HG02970 (cell line): ENCODE measurements around the gene ALDH1L2.
A peak's percentile ranks its signal among the peaks of the same experiment; 100 is the strongest.
"Not testable (repeated sequence)": the region's sequence is repeated elsewhere in the genome, so short reads cannot be mapped to it uniquely, and the experiment has no call there.

Experiments used
- ATAC-seq: cut with Tn5 transposase; IDR thresholded peaks from one replicate; pipeline ENCODE4 v1.9.1; 2021; ENCODE audit warnings: mild to moderate bottlenecking, moderate library complexity, moderate number of reproducible peaks; ENCODE audit not compliant: unreplicated experiment, low FRiP score

The ALDH1L2 gene

GRCh38 chr12:104990950-104991349 is 93.3 kb downstream of the ALDH1L2 start:
- no peak for ATAC-seq

GRCh38 chr12:104986022-104986941 is 98.0 kb downstream of the ALDH1L2 start, which contains the start of gene NOPCHAP1:
Gene NOPCHAP1 (plus strand): TSS chr12:104986316. CDS start chr12:104986353, 37 bp downstream.
- peak; percentile 90 for ATAC-seq

GRCh38 chr12:104985206-104985605 is 99.1 kb downstream of the ALDH1L2 start:
- no peak for ATAC-seq

GRCh38 chr12:104977688-104978087 is 106.6 kb downstream of the ALDH1L2 start:
- ATAC-seq: not testable (repeated sequence)

GRCh38 chr12:104976703-104977102 is 107.6 kb downstream of the ALDH1L2 start:
- no peak for ATAC-seq

GRCh38 chr12:104975587-104976343 is 108.5 kb downstream of the ALDH1L2 start:
- no peak for ATAC-seq

GRCh38 chr12:104974626-104975290 is 109.5 kb downstream of the ALDH1L2 start:
- ATAC-seq: peak; percentile 87

GRCh38 chr12:104973250-104973649 is 111.0 kb downstream of the ALDH1L2 start:
- no peak for ATAC-seq

- ATAC-seq: no peak
These were observed 113.0 kb downstream of the ALDH1L2 start for GRCh38 chr12:104971306-104971705.
